Fibroblast of mammary gland (primary cell): Measurements from ENCODE around the gene SOST.

ENCODE experiments used
- DNase-seq: peaks from one replicate; pipeline ENCODE4 v3.0.0-alpha.2; 2010; ENCODE audit warnings: low read depth
- H3K4me3 ChIP-seq: 2 replicates; pipeline ENCODE4 v1.5.1; 2011; ENCODE audit warnings: low read depth, mild to moderate bottlenecking, low read length, moderate library complexity; ENCODE audit not compliant: control insufficient read depth
- CTCF ChIP-seq: conservative IDR thresholded peaks from 2 replicates; pipeline ENCODE4 v1.5.1; 2011; ENCODE audit warnings: low read depth, low read length, inconsistent platforms; ENCODE audit not compliant: control insufficient read depth, insufficient read depth

The SOST gene

GRCh38 chr17:43721537-43722268 is 36.9 kb downstream of the SOST start:
- peak; percentile 30 for DNase-seq
- no peak overlapping the region for H3K4me3 ChIP-seq
- no peak for TF ChIP-seq CTCF

- peak; percentile 48 for DNase-seq
- TF ChIP-seq CTCF, result no peak
- peak overlapping the region; percentile 48 for H3K4me3 ChIP-seq
Measured at GRCh38 chr17:43720311-43721060, 38.1 kb downstream of the SOST start.

- DNase-seq, result no peak
Measured at GRCh38 chr17:43719578-43719977, 39.0 kb downstream of the SOST start.

GRCh38 chr17:43718544-43718943 is 40.0 kb downstream of the SOST start:
- TF ChIP-seq CTCF, result no peak
- no peak for DNase-seq
- no peak overlapping the region for H3K4me3 ChIP-seq

More at GRCh38 chr17:43719578-43719977, 39.0 kb downstream of the SOST start:
- TF ChIP-seq CTCF, result no peak
- no peak overlapping the region for H3K4me3 ChIP-seq

GRCh38 chr17:43717913-43718312 is 40.7 kb downstream of the SOST start:
- no peak overlapping the region for H3K4me3 ChIP-seq

More at GRCh38 chr17:43717913-43718312, 40.7 kb downstream of the SOST start:
- DNase-seq, result no peak
- TF ChIP-seq CTCF, result no peak
